Astrocyte (in vitro differentiated cells and primary cell): ENCODE data around the gene TXNDC15. TPM values are rescaled to one million over a fixed set of nuclear protein-coding genes. Genes with fewer than 3 reads are reported as not detected.
A peak's percentile ranks its signal among the peaks of the same experiment; 100 is the strongest.

ENCODE experiments used
- DNase-seq: peaks from one replicate; pipeline ENCODE4 v3.0.0-alpha.2; 2010; ENCODE audit warnings: low read depth
- FAIRE-seq: peaks from 2 replicates; lab custom pipeline; 2011; peaks lifted over from hg19 to GRCh38; lab: Jason Lieb, UNC
- H2AFZ ChIP-seq: 2 replicates; pipeline ENCODE4 v1.6.0; 2012; ENCODE audit warnings: low read depth, low read length, inconsistent platforms
- H3K27ac ChIP-seq: 2 replicates; pipeline ENCODE4 v1.5.1; 2011; ENCODE audit warnings: low read depth, low read length, inconsistent platforms
- H3K27me3 ChIP-seq: 2 replicates; pipeline ENCODE4 v1.6.0; 2011; ENCODE audit warnings: low read length, inconsistent platforms; ENCODE audit not compliant: insufficient read depth
- H3K36me3 ChIP-seq: 2 replicates; pipeline ENCODE4 v1.5.1; 2011; ENCODE audit warnings: low read length, inconsistent platforms; ENCODE audit not compliant: insufficient read depth
- H3K4me1 ChIP-seq: 2 replicates; pipeline ENCODE4 v1.5.1; 2011; ENCODE audit warnings: low read length, inconsistent platforms; ENCODE audit not compliant: insufficient read depth
- H3K4me2 ChIP-seq: 2 replicates; pipeline ENCODE4 v1.6.0; 2012; ENCODE audit warnings: low read length, inconsistent platforms
- H3K4me3 ChIP-seq: 2 replicates; pipeline ENCODE4 v1.5.1; 2011; ENCODE audit warnings: low read depth, mild to moderate bottlenecking, low read length, inconsistent platforms; ENCODE audit not compliant: insufficient read depth
- H3K79me2 ChIP-seq: 2 replicates; pipeline ENCODE4 v1.6.0; 2012; ENCODE audit warnings: mild to moderate bottlenecking, low read length, inconsistent platforms; ENCODE audit not compliant: insufficient read depth
- H3K9ac ChIP-seq: 2 replicates; pipeline ENCODE4 v1.6.0; 2012; ENCODE audit warnings: mild to moderate bottlenecking, low read length, inconsistent platforms
- H3K9me3 ChIP-seq: 2 replicates; pipeline ENCODE4 v1.5.1; 2012; ENCODE audit warnings: low read depth, mild to moderate bottlenecking, low read length, inconsistent platforms; ENCODE audit not compliant: insufficient read depth
- H4K20me1 ChIP-seq: 2 replicates; pipeline ENCODE4 v1.6.0; 2012; ENCODE audit warnings: low read length, inconsistent platforms; ENCODE audit not compliant: insufficient read depth
- H3K27ac Mint-ChIP-seq: one replicate; pipeline ENCODE4 v1.8.0; 2021; ENCODE audit warnings: mild to moderate bottlenecking, mixed read lengths; ENCODE audit not compliant: unreplicated experiment
- H3K27me3 Mint-ChIP-seq: one replicate; pipeline ENCODE4 v1.8.0; 2021; ENCODE audit warnings: low read depth, mixed read lengths; ENCODE audit not compliant: unreplicated experiment
- H3K36me3 Mint-ChIP-seq: one replicate; pipeline ENCODE4 v1.8.0; 2021; ENCODE audit warnings: low read depth, mixed read lengths; ENCODE audit not compliant: unreplicated experiment
- H3K4me1 Mint-ChIP-seq: one replicate; pipeline ENCODE4 v1.8.0; 2021; ENCODE audit warnings: low read depth, mixed read lengths; ENCODE audit not compliant: unreplicated experiment
- H3K4me3 Mint-ChIP-seq: one replicate; pipeline ENCODE4 v1.8.0; 2021; ENCODE audit warnings: mild to moderate bottlenecking, moderate library complexity, mixed read lengths; ENCODE audit not compliant: unreplicated experiment
- H3K9me3 Mint-ChIP-seq: one replicate; pipeline ENCODE4 v1.8.0; 2021; ENCODE audit warnings: mild to moderate bottlenecking, mixed read lengths; ENCODE audit not compliant: unreplicated experiment
- CTCF ChIP-seq: IDR thresholded peaks from 2 replicates; pipeline ENCODE4 v1.5.1; 2011; ENCODE audit warnings: low read depth, mild to moderate bottlenecking, inconsistent platforms, low read length, moderate library complexity; ENCODE audit not compliant: insufficient read depth
- EZH2 ChIP-seq: IDR thresholded peaks from 2 replicates; pipeline ENCODE4 v1.6.1; 2012; ENCODE audit warnings: mild to moderate bottlenecking, low read length, inconsistent platforms; ENCODE audit not compliant: insufficient read depth
- total RNA-seq: library from RNA; stranded (reverse); gene quantifications from 2 replicates; pipeline ENCODE4 v1.2.1, GENCODE V29; 2021

TXNDC15 gene
- total RNA-seq, 1 donor from 2014 or later: 65.6 TPM

- Histone ChIP-seq H2AFZ (no peak overlapping the region), H3K9me3 (no peaks in the 10 kb centered on the region), H3K4me3 (no peak overlapping the region), H3K4me1 (no peaks in the 10 kb centered on the region), H3K4me2 (no peak overlapping the region), H4K20me1 (peaks cover 54% of the 10 kb centered on the region), H3K27me3 (no peaks in the 10 kb centered on the region), H3K36me3 (peaks cover 50% of the 10 kb centered on the region), H3K79me2 (peaks cover 57% of the 10 kb centered on the region), H3K9ac (no peak overlapping the region), H3K27ac (no peak overlapping the region)
- Mint-ChIP-seq H3K36me3 (peaks cover 8% of the 10 kb centered on the region), H3K27ac (no peak overlapping the region), H3K4me1 (peaks cover 3% of the 10 kb centered on the region), H3K9me3 (no peaks in the 10 kb centered on the region), H3K27me3 (no peaks in the 10 kb centered on the region), H3K4me3 (no peak overlapping the region)
- TF ChIP-seq CTCF (no peak), EZH2 (no peak)
- no peak for FAIRE-seq
- DNase-seq: no peak
Measured at GRCh38 chr5:134857401-134857800, 16.8 kb upstream of the TXNDC15 start.

GRCh38 chr5:134864707-134865106, 9.5 kb upstream of the TXNDC15 start:
- Mint-ChIP-seq H3K36me3 (peaks cover 5% of the 10 kb centered on the region), H3K4me1 (no peaks in the 10 kb centered on the region), H3K27me3 (no peaks in the 10 kb centered on the region), H3K27ac (no peak overlapping the region), H3K9me3 (no peaks in the 10 kb centered on the region), H3K4me3 (no peak overlapping the region)
- Histone ChIP-seq H3K4me3 (no peak overlapping the region), H3K27me3 (no peaks in the 10 kb centered on the region), H3K79me2 (no peaks in the 10 kb centered on the region), H3K27ac (no peak overlapping the region), H2AFZ (no peak overlapping the region), H3K36me3 (peaks cover 11% of the 10 kb centered on the region), H3K9ac (no peak overlapping the region), H4K20me1 (peaks cover 6% of the 10 kb centered on the region), H3K9me3 (no peaks in the 10 kb centered on the region), H3K4me2 (no peak overlapping the region), H3K4me1 (no peaks in the 10 kb centered on the region)
- DNase-seq (no peak), FAIRE-seq (no peak)
- TF ChIP-seq CTCF: no peak
- TF ChIP-seq EZH2: no peak

- FAIRE-seq (no peak), DNase-seq (no peak)
- H3K4me1 Mint-ChIP-seq: peaks cover 18% of the 10 kb centered on the region
- Histone ChIP-seq H3K9ac (peak overlapping the region; percentile 97), H3K4me2 (peak overlapping the region; percentile 88), H3K27me3 (no peaks in the 10 kb centered on the region), H2AFZ (peak overlapping the region; percentile 96), H3K27ac (peak overlapping the region; percentile 96), H3K79me2 (peaks cover 24% of the 10 kb centered on the region), H4K20me1 (peaks cover 16% of the 10 kb centered on the region), H3K4me1 (peaks cover 6% of the 10 kb centered on the region), H3K36me3 (no peaks in the 10 kb centered on the region), H3K9me3 (no peaks in the 10 kb centered on the region), H3K4me3 (peak overlapping the region; percentile 74)
- H3K27ac Mint-ChIP-seq: peak overlapping the region; percentile 72
- H3K4me3 Mint-ChIP-seq: peak overlapping the region; percentile 96
- no peaks in the 10 kb centered on the region for H3K27me3 Mint-ChIP-seq
- no peaks in the 10 kb centered on the region for H3K9me3 Mint-ChIP-seq
- H3K36me3 Mint-ChIP-seq: peaks cover 3% of the 10 kb centered on the region
- TF ChIP-seq CTCF (no peak), EZH2 (no peak)
Measured at GRCh38 chr5:134873494-134873893, 677 bp upstream of the TXNDC15 start.
